GM12874 (cell line): ENCODE data around the gene RAMP1.

Experiments used
- CTCF ChIP-seq: IDR thresholded peaks from 2 replicates; pipeline ENCODE4 v1.5.1; 2011; ENCODE audit warnings: low read depth, mild to moderate bottlenecking, control low read depth, low read length, moderate library complexity; ENCODE audit not compliant: insufficient read depth

RAMP1 gene

DNA sequence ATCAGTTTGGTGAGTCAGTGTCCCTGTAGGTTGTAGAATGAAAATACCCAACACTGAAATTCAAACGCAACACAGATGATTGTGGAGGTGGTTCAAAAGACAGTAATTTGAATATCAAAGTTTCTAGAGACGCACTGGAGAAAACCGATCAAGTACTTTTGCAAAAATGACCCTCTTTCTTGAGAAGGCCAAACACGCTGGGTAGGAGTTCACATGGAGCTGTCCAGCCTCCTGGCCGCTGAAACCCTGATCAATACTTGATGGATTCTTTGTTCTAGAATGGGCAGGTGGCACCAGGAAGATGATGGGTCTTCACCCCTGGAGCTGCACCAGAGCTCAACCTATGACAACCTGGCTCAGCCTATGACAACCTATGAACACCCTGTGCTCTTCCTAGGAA lies 67.7 kb downstream of the RAMP1 start:
- no peak for TF ChIP-seq CTCF

GRCh38 chr2:237927986-237928385 lies 68.6 kb downstream of the RAMP1 start:
- TF ChIP-seq CTCF = no peak

GRCh38 chr2:237929979-237930378 lies 70.6 kb downstream of the RAMP1 start:
- TF ChIP-seq CTCF = no peak

DNA sequence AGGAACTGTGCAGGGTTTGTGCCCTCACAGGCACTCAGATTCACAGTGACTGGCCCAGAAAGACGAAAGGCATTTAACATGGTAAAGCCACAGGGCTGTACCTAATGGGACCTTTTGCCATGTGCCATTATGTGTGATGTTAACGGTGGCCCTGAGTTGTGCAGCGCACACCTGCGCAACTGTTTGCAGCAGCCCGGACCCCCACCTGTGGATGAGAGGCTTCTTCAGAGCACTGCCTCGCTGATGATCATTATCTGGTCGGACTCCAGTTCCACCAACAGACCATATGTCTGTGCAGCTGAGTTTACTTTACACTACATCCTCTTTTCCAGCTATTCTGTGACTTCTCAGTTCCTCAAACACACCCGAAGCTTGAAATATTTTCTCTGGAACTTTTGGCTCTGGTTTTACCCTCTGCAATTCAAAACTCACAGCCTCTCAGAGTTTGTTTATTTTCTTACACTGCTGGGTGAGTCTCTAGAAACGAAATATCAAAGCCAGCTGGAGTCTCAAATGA lies 71.8 kb downstream of the RAMP1 start:
- TF ChIP-seq CTCF = no peak

DNA sequence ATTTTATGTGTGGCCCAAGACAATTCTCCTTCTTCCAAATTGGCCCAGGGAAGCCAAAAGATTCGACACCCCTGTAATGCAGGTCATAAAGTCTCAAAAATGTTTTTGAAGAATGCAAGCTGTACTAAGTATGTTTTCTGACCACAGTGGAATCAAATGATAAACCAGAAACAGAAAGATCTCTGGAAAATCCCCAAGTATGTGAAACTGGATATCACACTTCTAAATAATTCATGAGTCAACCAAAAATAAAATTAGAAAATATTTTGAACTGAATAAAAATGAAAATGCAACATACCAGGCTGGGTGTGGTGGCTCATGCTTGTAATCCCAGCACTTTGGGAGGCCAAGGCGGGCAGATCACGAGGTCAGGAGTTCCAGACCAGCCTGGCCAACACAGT lies 73.3 kb downstream of the RAMP1 start:
- TF ChIP-seq CTCF = no peak

- TF ChIP-seq CTCF = no peak
These were observed 74.8 kb downstream of the RAMP1 start for GRCh38 chr2:237934186-237934585.

DNA sequence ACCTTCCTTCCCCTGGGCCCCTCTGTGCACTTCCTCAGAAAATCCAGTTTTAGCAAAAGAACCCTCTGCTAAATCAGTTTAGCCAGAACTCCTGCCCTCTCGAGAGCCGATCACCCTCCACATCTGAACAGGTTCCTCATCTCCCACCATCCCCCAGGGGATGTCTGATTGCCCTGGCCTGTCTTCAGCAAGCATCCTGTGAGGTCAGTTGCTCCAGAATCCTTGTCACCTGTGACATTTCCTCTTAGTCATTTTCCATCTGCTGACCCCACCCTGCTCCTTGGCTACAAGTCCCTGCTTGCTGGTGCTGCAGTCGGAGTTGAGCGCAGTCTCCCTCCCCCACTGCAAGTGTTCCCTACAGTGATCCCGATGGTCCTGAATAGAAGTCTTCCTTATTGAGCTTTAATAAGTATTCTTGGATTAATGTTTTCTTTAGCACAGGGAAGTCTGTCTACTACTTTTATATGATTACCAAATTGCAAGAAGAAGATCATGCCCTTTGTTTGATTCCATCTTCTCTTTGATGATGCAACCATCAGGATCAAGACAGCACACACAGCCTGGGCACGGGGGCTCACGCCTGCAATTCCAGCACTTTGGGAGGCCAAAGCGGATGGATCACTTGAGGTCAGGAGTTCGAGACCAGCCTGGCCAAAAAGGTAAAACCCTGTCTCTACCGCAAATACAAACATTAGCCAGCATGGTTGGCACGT lies 76.5 kb downstream of the RAMP1 start:
- TF ChIP-seq CTCF = no peak

DNA sequence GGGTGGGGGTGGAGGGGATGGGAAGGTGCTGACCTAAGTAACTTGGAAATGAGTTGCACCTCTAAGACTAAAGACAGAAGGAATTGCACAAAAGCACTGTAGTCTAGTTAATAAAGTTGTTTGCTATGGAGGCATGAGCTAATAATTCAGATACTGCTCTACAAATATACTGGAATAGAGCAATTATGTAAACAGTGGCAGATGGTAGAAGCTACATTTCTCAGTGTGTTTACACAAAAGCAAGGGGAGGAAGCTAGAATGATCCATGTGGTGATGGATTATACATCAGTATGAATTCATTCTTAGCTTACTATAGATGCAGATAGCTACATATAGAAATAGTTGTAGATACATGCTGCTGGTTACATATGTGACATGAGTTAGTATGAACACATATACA lies 79.8 kb downstream of the RAMP1 start:
- no peak for TF ChIP-seq CTCF
